Natural killer cell (primary cell): Measurements from ENCODE around the gene FAR1. TPM values are rescaled to one million over a fixed set of nuclear protein-coding genes. Genes with fewer than 3 reads are reported as not detected.

ENCODE experiments used
- ATAC-seq, 3 donors: fragments of 150-1000 bp in 2 of 3; fragments of 200-7000 bp in 1 of 3; cut with Tn5 transposase; 1 replicate in 1 of 3; 2 replicates in 2 of 3; pipeline ENCODE4 v1.10.0; 2021; ENCODE audit warnings: mild to moderate bottlenecking in 2 of 3, moderate library complexity in 2 of 3
- DNase-seq, 2 donors: peaks; one replicate each; pipeline versions ENCODE4 v3.0.0 to v3.0.0-alpha.2; 2013 to 2021; ENCODE audit warnings: mixed read lengths in 1 of 2
- H3K27ac ChIP-seq: one replicate; pipeline ENCODE4 v1.5.1; 2013; ENCODE audit warnings: mild to moderate bottlenecking, low read length
- H3K27me3 ChIP-seq: one replicate; pipeline ENCODE4 v1.6.1; 2013; ENCODE audit warnings: low read length; ENCODE audit not compliant: control insufficient read depth, insufficient read depth
- H3K36me3 ChIP-seq: one replicate; pipeline ENCODE4 v1.6.1; 2013; ENCODE audit warnings: low read length; ENCODE audit not compliant: control insufficient read depth, insufficient read depth
- H3K4me1 ChIP-seq: one replicate; pipeline ENCODE4 v1.6.1; 2013; ENCODE audit warnings: low read length; ENCODE audit not compliant: control insufficient read depth, insufficient read depth
- H3K4me3 ChIP-seq: one replicate; pipeline ENCODE4 v1.5.1; 2013; ENCODE audit warnings: low read length
- H3K9me3 ChIP-seq: one replicate; pipeline ENCODE4 v1.6.1; 2013; ENCODE audit warnings: low read length; ENCODE audit not compliant: control insufficient read depth, insufficient read depth
- H3K27ac Mint-ChIP-seq, 2 donors: one replicate each; pipeline ENCODE4 v1.8.0; 2022; ENCODE audit warnings: mild to moderate bottlenecking in 2 of 2, mixed read lengths in 2 of 2, moderate library complexity in 1 of 2
- H3K27me3 Mint-ChIP-seq, 2 donors: one replicate each; pipeline ENCODE4 v1.8.0; 2022; ENCODE audit warnings: low read depth in 2 of 2, mixed read lengths in 2 of 2
- H3K36me3 Mint-ChIP-seq: one replicate; pipeline ENCODE4 v1.8.0; 2022; ENCODE audit warnings: mixed read lengths
- H3K4me1 Mint-ChIP-seq, 2 donors: one replicate each; pipeline ENCODE4 v1.8.0; 2022; ENCODE audit warnings: mixed read lengths in 2 of 2
- H3K4me3 Mint-ChIP-seq: one replicate; pipeline ENCODE4 v1.8.0; 2022; ENCODE audit warnings: mild to moderate bottlenecking, moderate library complexity, mixed read lengths
- H3K9me3 Mint-ChIP-seq, 2 donors: one replicate each; pipeline ENCODE4 v1.8.0; 2022; ENCODE audit warnings: mixed read lengths in 2 of 2
- CTCF ChIP-seq: fragments of 200-600 bp; IDR thresholded peaks from one replicate; pipeline ENCODE4 v1.8.0; 2022; ENCODE audit warnings: antibody characterized with exemption
- WGBS: methylation state at CpG from one replicate; pipeline ENCODE4 v1.1.7; 2013; ENCODE audit warnings: missing lambda C conversion rate; ENCODE audit not compliant: insufficient coverage; 5-methylcytosine and 5-hydroxymethylcytosine counted together
- intact Hi-C: fragments of 100-400 bp; cut with micrococcal nuclease; formaldehyde crosslinking; loops from one replicate; pipeline ENCODE4 v1.14.2; 2022
- total RNA-seq, 4 donors: library from RNA; stranded (reverse); fragments of 120-200 nt in 1 of 4; gene quantifications; one replicate each; pipeline versions ENCODE4 v1.2.3 to v1.2.4, GENCODE V29; 2013 to 2022

Gene FAR1
- total RNA-seq, 3 donors from 2014 or later (not counting 1 experiment from before 2014, with no cell fraction given) = 59.5 to 74.7 (median 74.6) TPM

DNA sequence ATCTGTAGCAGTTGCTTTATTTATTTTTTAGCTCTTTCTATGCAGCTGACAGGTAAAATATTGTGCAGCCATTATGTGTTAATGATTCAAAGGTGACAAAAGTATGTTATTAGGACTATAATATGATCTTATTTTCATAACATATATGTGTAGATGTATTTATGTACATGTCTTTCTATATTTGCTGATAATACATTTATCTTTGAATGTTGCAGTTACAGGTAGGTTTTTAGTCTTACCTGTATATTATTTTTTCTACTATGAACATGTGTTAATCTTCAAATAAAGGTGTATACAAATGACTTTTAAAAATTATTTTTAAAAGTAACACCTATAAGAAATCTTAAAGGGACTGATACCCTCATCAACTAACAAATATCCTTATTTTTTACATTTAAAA, 33.6 kb downstream of the FAR1 start:
- no peak overlapping the region for H3K27ac ChIP-seq
- Mint-ChIP-seq H3K36me3 (peaks cover 11% of the 10 kb centered on the region), H3K27ac (no peak overlapping the region), H3K27me3 (no peaks in the 10 kb centered on the region), H3K4me1 (peaks cover 11 to 22% of the 10 kb centered on the region in 2 donors), H3K9me3 (no peaks in the 10 kb centered on the region), H3K4me3 (no peak overlapping the region)
- peaks cover 19% of the 10 kb centered on the region for H3K36me3 ChIP-seq
- H3K9me3 ChIP-seq = no peaks in the 10 kb centered on the region
- H3K4me3 ChIP-seq = no peak overlapping the region
- ATAC-seq (no peak), DNase-seq (no peak)
- no peak for TF ChIP-seq CTCF
- H3K27me3 ChIP-seq = no peaks in the 10 kb centered on the region
- intact Hi-C loops = no loop called here
- no peaks in the 10 kb centered on the region for H3K4me1 ChIP-seq

DNA sequence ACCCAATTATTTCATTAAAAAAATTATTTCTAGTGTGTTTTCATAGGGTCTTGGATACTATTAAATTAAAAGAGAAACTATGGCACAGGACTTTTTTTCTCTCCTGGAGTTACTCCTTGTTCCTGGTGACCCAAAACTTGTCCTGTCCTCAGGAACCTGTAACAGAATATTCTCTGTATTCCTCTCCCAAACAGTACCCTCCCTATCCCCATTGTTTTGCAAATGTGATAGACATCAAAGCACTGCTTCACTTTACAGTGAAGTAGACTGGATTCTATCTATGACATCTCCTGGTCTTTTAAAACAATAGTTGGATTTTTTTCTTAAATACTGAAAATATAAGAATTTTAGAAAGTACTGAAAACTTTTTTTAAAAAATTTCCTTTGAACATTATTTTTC, 37.2 kb downstream of the FAR1 start:
- peaks cover 45% of the 10 kb centered on the region for H3K36me3 ChIP-seq
- no peaks in the 10 kb centered on the region for H3K9me3 Mint-ChIP-seq
- intact Hi-C loops = no loop called here

DNA sequence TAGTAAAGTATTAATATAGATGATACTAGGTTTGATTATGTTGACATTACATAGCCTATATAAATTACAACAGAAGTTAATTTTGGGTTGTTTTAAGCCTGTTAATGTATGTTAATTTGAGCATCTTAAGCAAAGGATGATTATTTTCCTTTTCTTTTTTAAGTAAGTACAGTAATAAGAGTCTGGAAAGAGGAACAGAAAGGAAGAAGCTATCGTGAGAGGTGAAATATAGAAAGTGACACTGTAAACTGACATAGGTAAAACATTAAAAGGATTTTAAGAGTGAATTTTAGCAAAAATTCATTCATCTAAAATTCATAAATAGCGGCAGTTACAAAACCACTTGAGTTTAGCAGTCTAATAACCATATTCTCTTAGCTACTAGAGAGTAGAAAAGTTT, 45.5 kb downstream of the FAR1 start:
- ATAC-seq (no peak), DNase-seq (no peak)
- Histone ChIP-seq H3K27me3 (no peaks in the 10 kb centered on the region), H3K27ac (no peak overlapping the region), H3K4me3 (no peak overlapping the region), H3K9me3 (no peaks in the 10 kb centered on the region), H3K36me3 (peaks cover 60% of the 10 kb centered on the region), H3K4me1 (peaks cover 7% of the 10 kb centered on the region)
- Mint-ChIP-seq H3K9me3 (no peaks in the 10 kb centered on the region), H3K4me1 (peaks cover 21% of the 10 kb centered on the region in 2 donors), H3K4me3 (no peak overlapping the region), H3K27me3 (no peaks in the 10 kb centered on the region), H3K27ac (no peak overlapping the region), H3K36me3 (peaks cover 26% of the 10 kb centered on the region)
- no peak for TF ChIP-seq CTCF
- intact Hi-C loops = loop anchor here (10.0 kb wide), 1 partner anchor 229 kb away; no protein-coding TSS in a partner anchor
- no CpG with 5 or more reads among the region's 2 CpGs for WGBS

More for the DNA sequence above, 37.2 kb downstream of the FAR1 start:
- no peaks in the 10 kb centered on the region for H3K9me3 ChIP-seq
- H3K27ac ChIP-seq = no peak overlapping the region
- H3K36me3 Mint-ChIP-seq = peaks cover 30% of the 10 kb centered on the region
- H3K27ac Mint-ChIP-seq = no peak overlapping the region
- H3K4me3 ChIP-seq = no peak overlapping the region
- H3K27me3 Mint-ChIP-seq = no peaks in the 10 kb centered on the region
- no peaks in the 10 kb centered on the region for H3K4me1 ChIP-seq
- H3K4me3 Mint-ChIP-seq = no peak overlapping the region
- no peak for TF ChIP-seq CTCF
- peaks cover 0 to 12% of the 10 kb centered on the region in 2 donors for H3K4me1 Mint-ChIP-seq
- no peaks in the 10 kb centered on the region for H3K27me3 ChIP-seq
- no peak for ATAC-seq
- no peak for DNase-seq

- DNase-seq = no peak
- peaks cover 17% of the 10 kb centered on the region for H3K36me3 Mint-ChIP-seq
- peak in 2 of 3 donors; percentile 28 to 48 for ATAC-seq
- no peaks in the 10 kb centered on the region for H3K27me3 ChIP-seq
- intact Hi-C loops = loop anchor here (10.0 kb wide), 1 partner anchor 233 kb away; no protein-coding TSS in a partner anchor
- no peak overlapping the region for H3K4me3 Mint-ChIP-seq
- H3K9me3 ChIP-seq = no peaks in the 10 kb centered on the region
- peaks cover 46% of the 10 kb centered on the region for H3K36me3 ChIP-seq
- H3K9me3 Mint-ChIP-seq = no peaks in the 10 kb centered on the region
- WGBS = 85% methylated on average over 3 of the region's 3 CpGs
- no peak for TF ChIP-seq CTCF
- H3K4me1 ChIP-seq = peaks cover 7% of the 10 kb centered on the region
- H3K4me3 ChIP-seq = no peak overlapping the region
- no peak overlapping the region for H3K27ac ChIP-seq
- H3K27ac Mint-ChIP-seq = peak overlapping the region in 1 of 2 donors; percentile 68
- no peaks in the 10 kb centered on the region for H3K27me3 Mint-ChIP-seq
- peaks cover 27 to 28% of the 10 kb centered on the region in 2 donors for H3K4me1 Mint-ChIP-seq
These were observed 48.9 kb downstream of the FAR1 start for GRCh38 chr11:13717331-13717730.
